SW 1271 (cell line): ENCODE data around the gene NOXO1.
"Not testable (repeated sequence)": the region's sequence is repeated elsewhere in the genome, so short reads cannot be mapped to it uniquely, and the experiment has no call there.

Experiments
- DNase-seq, 2 experiments: peaks; one replicate each; lab custom pipeline; 2025; lab: John Stamatoyannopoulos, UW

The NOXO1 gene

GRCh38 chr16:1981398-1981836 is at the start of gene NOXO1:
Gene NOXO1, minus strand, starts transcription at chr16:1981469. Its CDS starts 290 bp downstream, at chr16:1981179.
- DNase-seq: no peak

- no peak for DNase-seq
These were observed 48.8 kb upstream of the NOXO1 start for GRCh38 chr16:2030036-2030435.

DNA sequence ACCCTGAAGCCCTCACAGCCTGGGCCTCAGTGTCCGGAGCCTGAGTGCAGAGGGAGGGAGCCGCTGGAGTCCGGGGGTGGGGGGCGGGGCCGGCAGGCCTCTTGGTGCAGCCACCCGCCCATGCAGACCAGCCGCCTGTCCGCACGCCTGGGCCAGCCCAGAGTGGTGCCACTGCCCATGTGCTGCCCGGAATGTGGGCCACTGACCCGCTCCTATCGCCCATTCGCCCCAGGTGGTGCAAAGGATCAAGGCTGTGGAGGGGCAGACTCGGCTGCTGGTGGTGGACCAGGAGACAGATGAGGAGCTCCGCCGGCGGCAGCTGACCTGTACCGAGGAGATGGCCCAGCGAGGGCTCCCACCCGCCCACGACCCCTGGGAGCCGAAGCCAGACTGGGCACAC is 48.1 kb upstream of the NOXO1 start:
- no peak for DNase-seq

GRCh38 chr16:2028620-2029220 is 47.5 kb upstream of the NOXO1 start:
- no peak for DNase-seq

DNA sequence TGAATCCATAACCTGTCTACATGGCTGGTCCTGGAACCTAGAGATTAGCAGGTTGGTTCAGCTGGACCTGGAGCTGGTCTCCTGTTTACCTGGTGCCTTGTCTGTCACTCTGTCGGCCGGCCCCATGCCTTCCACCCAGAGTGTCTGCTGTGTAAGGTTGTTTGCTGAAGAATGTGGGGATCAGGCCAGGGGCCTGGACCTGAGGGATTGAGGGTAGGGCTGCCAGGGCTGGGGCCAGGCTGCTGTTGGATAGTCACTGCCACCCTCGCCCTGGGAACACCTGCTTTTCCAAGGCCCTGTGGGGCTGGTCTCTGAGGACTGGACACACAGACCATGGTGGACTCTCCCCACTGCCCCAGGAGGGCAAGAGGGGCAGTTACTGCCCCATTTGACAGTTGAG is 46.9 kb upstream of the NOXO1 start:
- no peak for DNase-seq

DNA sequence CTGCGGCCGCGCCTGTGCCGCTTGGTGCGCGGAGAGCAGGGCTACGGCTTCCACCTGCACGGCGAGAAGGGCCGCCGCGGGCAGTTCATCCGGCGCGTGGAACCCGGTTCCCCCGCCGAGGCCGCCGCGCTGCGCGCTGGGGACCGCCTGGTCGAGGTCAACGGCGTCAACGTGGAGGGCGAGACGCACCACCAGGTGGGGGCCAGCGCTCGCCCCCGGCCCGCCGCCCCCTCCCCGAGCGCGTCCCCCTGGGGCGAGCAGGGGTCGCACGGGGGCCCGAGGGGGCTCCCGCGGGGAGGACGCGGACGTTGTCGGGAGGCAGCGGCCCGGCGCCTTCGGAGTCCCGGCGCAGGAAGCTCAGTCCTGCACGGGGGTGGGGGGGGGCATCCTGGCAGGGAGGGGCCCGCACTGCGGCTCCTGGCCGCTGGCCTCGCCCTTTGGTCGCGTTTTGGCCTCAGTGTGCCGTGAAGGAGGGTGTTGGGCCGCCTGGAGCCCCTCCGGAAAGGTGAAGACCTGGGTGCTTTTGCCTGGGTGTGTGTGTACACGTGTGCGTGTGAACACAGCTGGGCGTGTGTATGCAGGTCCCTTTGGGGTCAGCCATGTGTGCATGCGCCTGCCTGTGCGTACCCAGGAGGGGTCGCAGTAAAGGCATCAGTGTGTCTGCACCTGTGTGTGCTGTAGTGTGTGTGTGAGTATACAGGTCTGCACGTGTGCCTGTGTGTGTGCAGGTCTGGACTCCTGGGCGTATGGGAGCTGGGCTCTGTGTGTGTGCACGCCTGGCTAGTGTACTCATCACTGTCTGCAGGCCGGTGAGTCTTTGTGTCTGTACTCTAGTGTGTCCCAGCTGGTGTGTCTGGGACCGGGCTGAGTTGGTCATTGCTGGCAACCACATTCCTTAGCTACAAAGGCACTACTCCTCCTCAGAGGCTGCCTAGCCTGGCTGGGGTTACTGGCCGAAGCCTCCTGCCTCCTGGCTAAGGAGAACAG is 46.0 kb upstream of the NOXO1 start:
- no peak for DNase-seq

- DNase-seq: no peak
These were observed 45.3 kb upstream of the NOXO1 start, which contains the start of gene NHERF2 for GRCh38 chr16:2026461-2027023. Gene NHERF2, plus strand, starts transcription at chr16:2026902. Its CDS starts 104 bp downstream, at chr16:2027006.

GRCh38 chr16:2025878-2026460 is 44.7 kb upstream of the NOXO1 start:
- DNase-seq: no peak

- no peak for DNase-seq
These were observed 44.0 kb upstream of the NOXO1 start for GRCh38 chr16:2025251-2025650.

GRCh38 chr16:2024032-2024420 is 42.8 kb upstream of the NOXO1 start:
- DNase-seq: no peak

DNA sequence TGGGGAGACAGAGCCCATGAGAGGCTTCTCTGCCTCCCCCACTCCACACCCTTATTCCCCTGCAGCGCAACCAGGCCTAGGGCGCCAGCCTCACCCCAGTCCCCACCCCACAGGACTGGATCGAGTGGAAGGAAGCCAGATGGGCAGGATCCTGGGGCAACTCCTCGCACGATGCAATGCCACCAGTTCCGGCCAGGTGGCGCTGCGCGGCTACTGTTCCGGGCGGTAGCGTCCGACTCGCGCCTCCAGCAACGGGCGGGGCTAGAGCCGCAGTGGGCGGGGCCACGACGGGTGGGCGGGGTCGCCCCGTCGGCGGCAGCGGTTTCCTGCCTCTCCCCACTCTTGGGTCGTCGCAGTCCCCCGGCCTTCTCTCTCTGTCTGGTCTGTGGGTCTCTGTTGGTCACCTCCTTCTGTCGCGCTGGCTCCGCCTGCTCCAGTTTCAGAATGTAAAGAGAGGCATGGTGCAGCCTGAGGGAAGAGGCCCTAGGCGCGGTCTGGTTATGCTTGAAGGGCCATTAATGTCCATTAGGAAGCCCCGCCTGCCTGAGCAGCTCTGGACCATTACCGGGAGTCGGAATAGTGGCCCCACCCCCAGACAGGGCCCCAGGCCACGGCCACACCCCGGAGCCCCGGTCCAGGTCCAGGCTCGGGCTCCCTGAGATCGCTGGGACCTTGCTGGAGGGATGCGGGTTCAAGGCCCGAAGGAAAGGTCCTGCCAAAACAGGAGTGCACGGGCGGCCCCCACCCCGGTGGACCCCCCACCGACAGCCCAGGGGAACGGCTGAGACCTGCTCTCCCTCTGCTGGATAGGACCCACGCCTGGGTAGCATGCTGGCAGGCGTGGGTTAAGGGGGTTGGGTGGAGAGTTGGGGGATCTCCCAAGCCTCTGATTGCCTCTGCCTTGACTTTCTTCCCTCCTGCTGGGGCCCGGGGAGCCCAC is 42.1 kb upstream of the NOXO1 start:
- peak in 1 of 2 experiments; percentile 60 for DNase-seq

DNA sequence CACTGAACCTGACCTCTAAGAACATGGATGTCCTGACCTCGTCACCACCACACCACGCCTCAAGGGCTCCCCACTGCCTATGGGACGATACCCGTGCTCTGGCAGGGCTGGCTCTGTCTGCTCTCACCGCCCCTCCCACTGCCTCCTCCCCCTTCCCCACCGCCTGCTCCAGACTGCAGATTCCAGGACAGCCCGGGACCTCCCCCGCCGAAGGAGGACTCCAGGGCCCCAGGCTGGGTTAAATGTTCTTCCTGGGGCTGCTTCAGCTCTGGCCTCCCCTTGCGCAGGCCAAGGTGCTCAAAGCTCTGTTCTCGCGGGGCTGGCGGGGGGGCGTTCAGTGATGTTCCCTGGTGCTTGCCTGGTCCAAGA is 41.4 kb upstream of the NOXO1 start:
- DNase-seq: no peak

DNA sequence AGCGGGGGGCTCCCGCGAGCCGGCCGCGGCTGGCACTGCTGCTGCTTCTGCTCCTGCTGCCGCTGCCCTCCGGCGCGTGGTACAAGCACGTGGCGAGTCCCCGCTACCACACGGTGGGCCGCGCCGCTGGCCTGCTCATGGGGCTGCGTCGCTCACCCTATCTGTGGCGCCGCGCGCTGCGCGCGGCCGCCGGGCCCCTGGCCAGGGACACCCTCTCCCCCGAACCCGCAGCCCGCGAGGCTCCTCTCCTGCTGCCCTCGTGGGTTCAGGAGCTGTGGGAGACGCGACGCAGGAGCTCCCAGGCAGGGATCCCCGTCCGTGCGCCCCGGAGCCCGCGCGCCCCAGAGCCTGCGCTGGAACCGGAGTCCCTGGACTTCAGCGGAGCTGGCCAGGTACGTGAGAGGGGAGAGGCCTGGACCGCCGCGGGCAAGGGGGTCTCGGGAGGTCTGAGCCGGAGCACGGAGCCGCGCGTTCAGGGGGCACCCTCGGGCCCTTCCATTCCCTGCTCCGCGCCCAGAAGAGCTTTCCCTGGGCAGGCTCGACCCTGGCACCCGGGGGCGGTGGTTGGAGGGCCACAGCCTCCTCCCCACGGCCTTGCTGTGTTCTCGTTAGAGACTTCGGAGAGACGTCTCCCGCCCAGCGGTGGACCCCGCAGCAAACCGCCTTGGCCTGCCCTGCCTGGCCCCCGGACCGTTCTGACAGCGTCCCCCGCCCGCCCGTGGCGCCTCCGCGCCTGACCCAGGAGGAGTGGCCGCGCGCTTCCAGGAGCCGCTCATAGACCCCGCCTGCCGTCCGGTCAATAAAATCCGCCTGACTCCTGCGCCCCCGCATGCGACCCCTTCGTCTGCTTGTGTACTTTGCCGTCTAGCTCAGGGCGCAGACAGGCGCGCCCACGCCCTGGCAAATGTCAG is 38.9 kb upstream of the NOXO1 start:
- DNase-seq: no peak

- no peak for DNase-seq
These were observed 38.2 kb upstream of the NOXO1 start, which contains the start of gene NPW for GRCh38 chr16:2019518-2019920. Gene NPW, plus strand, starts transcription at chr16:2019785.

DNA sequence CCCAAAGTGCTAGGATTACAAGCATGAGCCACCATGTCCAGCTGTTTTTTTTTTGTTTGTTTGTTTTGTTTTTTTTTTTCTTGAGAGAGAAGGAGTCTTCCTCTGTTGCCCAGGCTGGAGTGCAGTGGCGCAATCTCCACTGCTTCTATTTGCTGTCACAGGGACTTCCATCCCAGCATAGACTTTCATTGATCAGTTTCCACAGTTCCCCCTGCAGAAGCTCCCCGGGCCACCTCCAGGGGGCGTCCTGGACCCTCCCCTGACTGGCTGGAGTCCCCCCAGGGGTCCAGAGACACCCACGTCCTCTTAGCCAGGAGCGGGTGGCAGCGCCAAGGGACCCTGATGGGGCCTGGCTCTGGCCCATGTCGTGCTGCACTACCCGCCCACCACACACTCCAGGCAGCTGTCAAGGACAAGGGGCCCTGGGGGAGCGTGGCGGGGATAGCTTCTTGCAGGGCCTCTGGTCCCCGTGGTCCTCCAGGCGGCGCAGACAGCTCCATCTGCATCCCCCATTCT is 35.2 kb upstream of the NOXO1 start:
- no peak for DNase-seq

- no peak for DNase-seq
These were observed 34.6 kb upstream of the NOXO1 start for GRCh38 chr16:2015947-2016208.

DNA sequence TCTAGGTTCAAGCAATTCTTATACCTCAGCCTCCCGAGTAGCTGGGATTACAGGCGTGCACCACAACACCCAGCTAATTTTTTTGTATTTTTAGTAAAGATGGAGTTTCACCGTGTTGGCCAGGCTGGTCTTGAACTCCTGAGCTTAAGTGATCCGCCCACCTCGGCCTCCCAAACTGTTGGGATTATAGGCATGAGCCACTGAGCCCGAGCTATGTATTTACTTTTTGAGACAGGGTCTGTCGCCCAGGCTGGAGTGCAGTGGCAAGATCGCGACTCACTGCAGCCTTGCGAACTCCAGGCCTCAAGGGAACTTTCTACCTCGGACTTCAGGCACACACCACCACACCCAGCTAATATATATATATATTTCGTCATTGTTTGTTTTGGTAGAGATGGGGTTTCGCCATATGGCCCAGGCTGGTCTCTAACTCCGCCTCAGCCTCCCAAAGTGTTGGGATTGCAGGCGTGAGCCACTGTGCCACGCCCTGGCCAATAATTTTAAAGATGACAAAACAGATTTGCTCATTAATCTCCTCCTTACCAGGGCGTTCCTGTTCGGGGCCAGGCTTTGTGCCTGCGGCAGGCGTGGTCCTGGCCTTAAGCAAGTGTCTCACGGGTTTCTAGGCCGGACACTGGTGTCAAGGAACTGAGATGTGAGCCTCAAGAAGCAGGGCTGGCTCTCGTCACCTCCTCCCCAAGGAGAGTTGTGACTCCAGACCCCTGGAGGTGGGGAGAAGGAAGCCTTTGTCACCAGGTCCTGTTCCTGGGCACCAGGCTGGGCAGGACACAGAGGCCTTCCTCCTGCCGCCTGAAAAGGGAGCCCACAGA is 34.1 kb upstream of the NOXO1 start:
- no peak for DNase-seq

GRCh38 chr16:2013527-2013926 is 32.3 kb upstream of the NOXO1 start:
- no peak for DNase-seq

DNA sequence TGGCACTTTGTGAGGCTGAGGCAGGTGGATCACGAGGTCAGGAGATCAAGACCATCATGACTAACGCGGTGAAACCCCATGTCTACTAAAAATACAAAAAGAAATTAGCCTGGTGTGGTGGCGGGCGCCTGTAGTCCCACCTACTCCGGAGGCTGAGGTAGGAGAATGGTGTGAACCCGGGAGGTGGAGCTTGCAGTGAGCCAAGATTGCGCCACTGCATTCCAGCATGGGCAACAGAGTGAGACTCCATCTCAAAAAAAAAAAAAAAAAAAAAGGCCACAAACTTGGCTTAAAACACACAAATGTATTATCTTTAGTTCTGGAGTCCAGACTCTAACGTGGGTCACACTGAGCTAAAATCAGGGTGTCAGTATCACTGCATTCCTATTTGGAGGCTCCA is 30.5 kb upstream of the NOXO1 start:
- not testable (repeated sequence) for DNase-seq
